GM13976 (cell line): Measurements from ENCODE around the gene RNF167.
A peak's percentile ranks its signal among the peaks of the same experiment; 100 is the strongest.

Experiments
- DNase-seq: peaks from one replicate; pipeline ENCODE4 v3.0.0; 2012; ENCODE audit warnings: low spot score
- CTCF ChIP-seq: IDR thresholded peaks from 2 replicates; pipeline ENCODE4 v1.5.1; 2012; ENCODE audit warnings: borderline replicate concordance, mild to moderate bottlenecking; ENCODE audit not compliant: insufficient read depth; ENCODE audit errors: extremely low read depth, missing control alignments, control extremely low read depth
- in situ Hi-C: fragments of 300-500 bp; cut with MboI; formaldehyde crosslinking; loops from one replicate; pipeline ENCODE4 v1.12.0; 2022; ENCODE audit warnings: low sequenced_read_pairs, mixed read lengths, inconsistent platforms; ENCODE audit not compliant: unreplicated experiment

Gene RNF167

GRCh38 chr17:4972322-4972721 lies 32.3 kb downstream of the RNF167 start:
- no peak for DNase-seq
- in situ Hi-C loops = loop anchor here (10.0 kb wide), 1 partner anchor 92 kb away; no protein-coding TSS in a partner anchor
- TF ChIP-seq CTCF = no peak

DNA sequence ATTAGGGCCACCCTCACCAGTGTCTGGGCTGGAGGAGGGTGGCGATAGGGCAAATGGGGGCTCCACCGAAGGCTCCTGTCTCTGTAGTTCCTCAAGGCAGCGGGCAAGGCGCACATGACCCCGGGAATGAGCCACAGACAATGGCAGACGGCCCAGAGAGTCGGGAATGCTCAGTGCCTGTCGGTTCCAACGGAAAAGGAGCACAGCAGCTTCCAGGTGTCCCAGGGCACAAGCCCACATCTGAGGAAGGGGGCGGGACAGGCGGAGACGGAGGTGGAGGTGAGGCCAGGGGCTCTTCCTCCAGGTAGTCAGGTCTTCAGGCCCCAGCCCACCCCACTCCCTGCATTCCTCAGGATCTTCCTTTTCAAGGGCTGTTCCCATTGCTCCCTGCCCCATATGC lies 32.7 kb downstream of the RNF167 start:
- in situ Hi-C loops = loop anchor here (10.0 kb wide), 1 partner anchor 92 kb away; no protein-coding TSS in a partner anchor
- no peak for DNase-seq
- TF ChIP-seq CTCF = no peak

- no peak for TF ChIP-seq CTCF
- in situ Hi-C loops = loop anchor here (10.0 kb wide), 1 partner anchor 91 kb away; no protein-coding TSS in a partner anchor
- no peak for DNase-seq
Observed at GRCh38 chr17:4973256-4974114, 33.4 kb downstream of the RNF167 start.

DNA sequence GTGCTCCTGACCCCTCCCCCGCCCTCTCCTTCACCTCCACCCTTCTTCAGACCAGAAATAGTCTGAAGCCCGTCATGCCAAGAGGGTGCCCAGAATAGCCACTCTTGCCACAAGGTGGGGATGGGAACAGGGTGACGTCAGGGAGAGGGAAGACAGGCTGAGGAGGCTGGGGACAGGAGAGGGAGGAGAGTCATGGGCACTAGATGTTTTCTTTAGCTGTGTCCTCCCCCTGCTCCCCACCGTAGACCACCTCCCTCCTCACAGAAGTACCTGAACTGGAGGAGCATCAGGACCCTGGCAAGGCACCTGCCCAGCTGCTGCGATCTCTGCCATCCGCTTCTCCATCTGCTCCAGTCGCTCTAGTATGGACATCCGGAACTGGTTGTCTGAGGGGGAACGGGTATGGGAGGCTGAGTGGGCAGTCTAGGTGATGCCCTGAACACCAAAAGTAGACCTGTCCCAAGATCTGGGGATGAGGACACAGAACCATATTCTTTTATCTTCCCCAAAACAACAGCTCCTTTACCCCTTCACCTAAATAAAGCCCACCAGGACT lies 34.1 kb downstream of the RNF167 start:
- no peak for DNase-seq
- in situ Hi-C loops = loop anchor here (10.0 kb wide), 1 partner anchor 91 kb away; no protein-coding TSS in a partner anchor
- no peak for TF ChIP-seq CTCF

DNA sequence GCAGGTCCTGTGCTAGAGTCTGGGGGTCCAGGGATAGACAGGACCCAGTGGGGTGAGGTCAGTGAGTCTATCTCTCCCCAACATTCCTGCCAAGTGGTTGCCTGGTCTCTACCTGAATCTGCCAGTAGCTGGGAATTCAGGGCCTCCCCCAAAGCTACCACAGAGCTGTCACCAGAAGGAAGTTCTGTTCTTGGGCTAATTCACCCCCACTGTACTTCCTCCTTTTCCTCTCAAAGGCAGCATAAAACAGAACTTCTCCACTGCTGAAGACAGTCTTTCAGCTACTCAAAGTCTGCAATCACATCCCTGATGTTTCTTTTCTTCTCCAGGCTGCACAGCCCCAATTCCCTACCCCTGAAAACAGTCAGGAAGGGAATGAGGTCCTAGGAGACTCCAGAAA lies 38.7 kb downstream of the RNF167 start:
- in situ Hi-C loops = loop anchor here (10.0 kb wide), 1 partner anchor 86 kb away; no protein-coding TSS in a partner anchor

GRCh38 chr17:4980644-4981216 lies 40.7 kb downstream of the RNF167 start:
- DNase-seq = peak; percentile 77

More for the DNA sequence above, 38.7 kb downstream of the RNF167 start:
- DNase-seq = no peak
- no peak for TF ChIP-seq CTCF

More at GRCh38 chr17:4980644-4981216, 40.7 kb downstream of the RNF167 start:
- peak; percentile 32 for TF ChIP-seq CTCF
- in situ Hi-C loops = no loop called here
